K562 (cell line): Measurements from ENCODE around the gene PPP2R2D. TPM values are rescaled to one million over a fixed set of nuclear protein-coding genes. Genes with fewer than 3 reads are reported as not detected.

Source experiments
- ATAC-seq: fragments of 200-7000 bp; cut with Tn5 transposase; 3 replicates; pipeline ENCODE4 v1.9.1; 2020; ENCODE audit warnings: moderate library complexity
- BruUV-seq: library from RNA; stranded (reverse); fragments of 400-500 nt; replicated peaks from 2 replicates; lab custom pipeline; 2021; lab: Mats Ljungman, UMichigan
- CTCF ChIA-PET: fragments of 300-600 bp; formaldehyde crosslinking; extraction: SDS; loops from one replicate; lab custom pipeline; 2021; ENCODE audit warnings: low intra/inter-chr PET ratio; lab: Yijun Ruan, JAX
- POLR2A ChIA-PET: fragments of 300-600, 350-650 bp; sonication (Branson Sonifier 250); formaldehyde crosslinking; extraction: SDS; loops from one replicate; lab custom pipeline; 2021; ENCODE audit warnings: antibody characterized with exemption, inconsistent platforms; lab: Yijun Ruan, JAX
- DNase-seq, 4 experiments: peaks; one replicate each; pipeline versions ENCODE4 v3.0.0 to v3.0.0-alpha.2; 2011 to 2018; ENCODE audit warnings: low spot score in 3 of 4, mixed read lengths in 3 of 4; ENCODE audit errors: extremely low read depth in 1 of 4
- FAIRE-seq: peaks from 2 replicates; lab custom pipeline; 2011; peaks lifted over from hg19 to GRCh38; lab: Jason Lieb, UNC
- H2AFZ ChIP-seq: 2 replicates; pipeline ENCODE4 v1.6.0; 2011; ENCODE audit warnings: low read depth, low read length, control low read depth, inconsistent platforms
- H3K27ac ChIP-seq: fragments of 200-600 bp; 3 replicates; pipeline ENCODE4 v1.8.0; 2011; ENCODE audit warnings: low read depth, mild to moderate bottlenecking, control low read depth, inconsistent platforms, low read length, moderate library complexity, mixed read lengths; ENCODE audit errors: extremely low read depth
- H3K27me3 ChIP-seq, 2 experiments: fragments of 300-600 bp in 1 of 2; 2 replicates in 1 of 2; 3 replicates in 1 of 2; pipeline versions ENCODE4 v1.6.0 to v1.8.0; 2011; ENCODE audit warnings: inconsistent platforms in 2 of 2, low read length in 2 of 2, mild to moderate bottlenecking in 1 of 2, mixed read lengths in 1 of 2, moderate library complexity in 1 of 2; ENCODE audit not compliant: control insufficient read depth in 2 of 2, insufficient read depth in 2 of 2
- H3K36me3 ChIP-seq: fragments of 300-600 bp; 3 replicates; pipeline ENCODE4 v1.8.0; 2011; ENCODE audit warnings: mild to moderate bottlenecking, low read length, inconsistent platforms; ENCODE audit not compliant: control insufficient read depth, insufficient read depth
- H3K4me1 ChIP-seq, 2 experiments: fragments of 200-600 bp in 1 of 2; replicated peaks in 1 of 2; 2 replicates in 1 of 2; 3 replicates in 1 of 2; pipeline versions ENCODE4 v1.5.1 to v1.8.0; 2011; ENCODE audit warnings: inconsistent platforms in 2 of 2, low read length in 2 of 2, mild to moderate bottlenecking in 1 of 2, mixed read lengths in 1 of 2, moderate library complexity in 1 of 2; ENCODE audit not compliant: control insufficient read depth in 2 of 2, insufficient read depth in 2 of 2
- H3K4me2 ChIP-seq: 2 replicates; pipeline ENCODE4 v1.6.1; 2011; ENCODE audit warnings: low read length, control low read depth, inconsistent platforms, mixed read lengths; ENCODE audit not compliant: insufficient read depth
- H3K4me3 ChIP-seq: fragments of 200-600 bp; sonication (generic), shearing (Covaris generic); 2 replicates; pipeline ENCODE4 v1.5.1; 2016; ENCODE audit warnings: control low read depth, inconsistent platforms
- H3K79me2 ChIP-seq: fragments of 200-600 bp; 3 replicates; pipeline ENCODE4 v1.8.0; 2011; ENCODE audit warnings: low read length, inconsistent platforms; ENCODE audit not compliant: control insufficient read depth, insufficient read depth
- H3K9ac ChIP-seq, 2 experiments: 2 replicates each; pipeline versions ENCODE4 v1.6.0 to v1.6.1; 2011; ENCODE audit warnings: low read depth in 2 of 2, low read length in 2 of 2, control low read depth in 1 of 2, inconsistent platforms in 1 of 2, mild to moderate bottlenecking in 1 of 2, mixed read lengths in 1 of 2; ENCODE audit not compliant: insufficient read depth in 1 of 2
- H3K9me1 ChIP-seq: one replicate; pipeline ENCODE4 v1.6.0; 2011; ENCODE audit warnings: inconsistent platforms, mild to moderate bottlenecking, low read length, moderate library complexity; ENCODE audit not compliant: control insufficient read depth, insufficient read depth
- H3K9me3 ChIP-seq: replicated peaks from 2 replicates; pipeline ENCODE4 v1.5.1; 2011; ENCODE audit warnings: low read depth, low read length, inconsistent platforms; ENCODE audit not compliant: control insufficient read depth, insufficient read depth
- H4K20me1 ChIP-seq: replicated peaks from 2 replicates; pipeline ENCODE4 v1.6.1; 2011; ENCODE audit warnings: low read length, inconsistent platforms, mixed read lengths; ENCODE audit not compliant: control insufficient read depth, insufficient read depth
- BRF1 ChIP-seq: IDR thresholded peaks from 3 replicates; pipeline ENCODE4 v1.6.1; 2011; ENCODE audit warnings: borderline replicate concordance, mild to moderate bottlenecking; ENCODE audit not compliant: insufficient read length; ENCODE audit errors: extremely low read depth
- ILF3 ChIP-seq: fragments of 450-650 bp; IDR thresholded peaks from 2 replicates; pipeline ENCODE4 v1.6.1; 2018; ENCODE audit warnings: antibody characterized with exemption, mild to moderate bottlenecking, moderate library complexity, borderline replicate concordance
- NFYB ChIP-seq: IDR thresholded peaks from 2 replicates; pipeline ENCODE4 v1.6.1; 2011; ENCODE audit warnings: mild to moderate bottlenecking, moderate library complexity; ENCODE audit not compliant: insufficient read length; ENCODE audit errors: extremely low read depth
- SREBF2 ChIP-seq: sonication (generic); formaldehyde crosslinking; IDR thresholded peaks from 2 replicates; pipeline ENCODE4 v1.4.0; 2020; ENCODE audit warnings: mild to moderate bottlenecking, missing genetic modification reagents
- TCF7 ChIP-seq: sonication (generic); IDR thresholded peaks from 2 replicates; pipeline ENCODE4 v1.6.1; 2016; ENCODE audit warnings: antibody characterized with exemption, borderline replicate concordance
- ZBTB33 ChIP-seq: sonication (generic); formaldehyde crosslinking; IDR thresholded peaks from 2 replicates; pipeline ENCODE4 v1.8.1; 2023; ENCODE audit warnings: mild to moderate bottlenecking, missing genetic modification reagents
- ZNF184 ChIP-seq: sonication (generic); formaldehyde crosslinking; IDR thresholded peaks from 2 replicates; pipeline ENCODE4 v1.5.0; 2020; ENCODE audit warnings: missing genetic modification reagents
- ZNF561 ChIP-seq: fragments of 450-650 bp; formaldehyde crosslinking; conservative IDR thresholded peaks from 2 replicates; pipeline ENCODE4 v1.4.0; 2020; ENCODE audit warnings: mild to moderate bottlenecking, moderate library complexity
- ZSCAN29 ChIP-seq: fragments of 450-650 bp; IDR thresholded peaks from 2 replicates; pipeline ENCODE4 v1.6.1; 2017
- WGBS: fragments of 100-300 bp; shearing (Covaris generic); methylation state at CpG from one replicate; pipeline ENCODE4 v1.1.6; 2016; ENCODE audit warnings: low coverage, mixed read lengths; ENCODE audit not compliant: insufficient coverage; ENCODE audit errors: missing lambda C conversion rate; 5-methylcytosine and 5-hydroxymethylcytosine counted together
- in situ Hi-C: fragments of 300-500 bp; cut with MboI; formaldehyde crosslinking; loops from 4 replicates; pipeline ENCODE4 v1.15.0; 2018; ENCODE audit warnings: inconsistent platforms, mixed read lengths
- intact Hi-C: fragments of 100-400 bp; cut with micrococcal nuclease; formaldehyde crosslinking; loops from 2 replicates; pipeline ENCODE4 v1.14.2; 2022
- polyA plus RNA-seq, 8 experiments: library from polyadenylated mRNA; depleted of rRNA in 4 of 8; stranded (reverse) in 5 of 8; unstranded in 3 of 8; fragments of >200 nt; fragmentation: Nextera tagmentation in 2 of 8; fragmentation: Illumina TruSeq in 1 of 8; extraction: Ambion mirVana in 2 of 8; extraction: Trizol in 1 of 8; gene quantifications; 2 replicates each; pipeline versions ENCODE4 v1.2.1 to v1.2.3, GENCODE V29; 2011 to 2014; ENCODE audit warnings: inconsistent platforms in 1 of 8, missing spikeins in 1 of 8
- total RNA-seq, 7 experiments: library from RNA; depleted of rRNA in 6 of 7; stranded (reverse); fragments of >200 nt in 6 of 7; fragmentation: Illumina TruSeq in 2 of 7; extraction: Trizol in 2 of 7; gene quantifications; 2 replicates each; pipeline versions ENCODE4 v1.2.1 to v1.2.3, GENCODE V29; 2011 to 2021; ENCODE audit warnings: low replicate concordance in 1 of 7
- TF ChIP-seq, protein P1 (sequence below), 2 experiments: IDR thresholded peaks; 2 replicates each; pipeline ENCODE4 v1.6.1; 2012; ENCODE audit warnings: improper control_type of control experiment in 2 of 2, low read depth in 2 of 2, low read length in 2 of 2, borderline replicate concordance in 1 of 2
- TF ChIP-seq, protein P2 (sequence below): fragments of 250-450 bp; sonication (Bioruptor Pico); IDR thresholded peaks from 2 replicates; pipeline ENCODE4 v1.4.0; 2020

The PPP2R2D gene
- total and polyA plus RNA-seq, 9 of the 15 experiments (the other 6 are each of a cell fraction or from before 2014, with no cell fraction given) = 1.9 to 37.0 (median 26.8) TPM

GRCh38 chr10:131856441-131857094, 44.2 kb upstream of the PPP2R2D start:
- no peak for ATAC-seq
- Histone ChIP-seq H4K20me1 (no peaks in the 10 kb centered on the region), H3K9me3 (no peaks in the 10 kb centered on the region), H3K36me3 (no peaks in the 10 kb centered on the region), H2AFZ (no peak overlapping the region), H3K27ac (no peak overlapping the region), H3K79me2 (no peaks in the 10 kb centered on the region), H3K4me1 (peaks cover 0 to 11% of the 10 kb centered on the region in 2 experiments; a peak in 1 of 5 replicates), H3K27me3 (peaks cover 7 to 68% of the 10 kb centered on the region in 2 experiments; a peak in 4 of 5 replicates), H3K9ac (no peak overlapping the region; a peak in 1 of 4 replicates), H3K9me1 (no peaks in the 10 kb centered on the region), H3K4me3 (no peak overlapping the region), H3K4me2 (no peak overlapping the region)
- intact Hi-C loops = no loop called here
- no peak for FAIRE-seq
- ChIA-PET POLR2A (interaction anchor here (0.6 to 0.7 kb wide), 2 partner anchors 292 to 409 kb away, joined by 4 read pairs; no protein-coding TSS in a partner anchor), CTCF (no interaction called here)
- no TSS peak for BruUV-seq
- in situ Hi-C loops = no loop called here
- DNase-seq = no peak
- WGBS = 0% methylated on average over 5 of the region's 18 CpGs
- TF ChIP-seq ZSCAN29 = no peak
- TF ChIP-seq, protein P1, sequence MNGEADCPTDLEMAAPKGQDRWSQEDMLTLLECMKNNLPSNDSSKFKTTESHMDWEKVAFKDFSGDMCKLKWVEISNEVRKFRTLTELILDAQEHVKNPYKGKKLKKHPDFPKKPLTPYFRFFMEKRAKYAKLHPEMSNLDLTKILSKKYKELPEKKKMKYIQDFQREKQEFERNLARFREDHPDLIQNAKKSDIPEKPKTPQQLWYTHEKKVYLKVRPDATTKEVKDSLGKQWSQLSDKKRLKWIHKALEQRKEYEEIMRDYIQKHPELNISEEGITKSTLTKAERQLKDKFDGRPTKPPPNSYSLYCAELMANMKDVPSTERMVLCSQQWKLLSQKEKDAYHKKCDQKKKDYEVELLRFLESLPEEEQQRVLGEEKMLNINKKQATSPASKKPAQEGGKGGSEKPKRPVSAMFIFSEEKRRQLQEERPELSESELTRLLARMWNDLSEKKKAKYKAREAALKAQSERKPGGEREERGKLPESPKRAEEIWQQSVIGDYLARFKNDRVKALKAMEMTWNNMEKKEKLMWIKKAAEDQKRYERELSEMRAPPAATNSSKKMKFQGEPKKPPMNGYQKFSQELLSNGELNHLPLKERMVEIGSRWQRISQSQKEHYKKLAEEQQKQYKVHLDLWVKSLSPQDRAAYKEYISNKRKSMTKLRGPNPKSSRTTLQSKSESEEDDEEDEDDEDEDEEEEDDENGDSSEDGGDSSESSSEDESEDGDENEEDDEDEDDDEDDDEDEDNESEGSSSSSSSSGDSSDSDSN (IDR thresholded peaks at IDR 0.05; ENCODE audit: borderline replicate concordance in 1 of 2, low read depth in 2 of 2, low read length in 2 of 2) = no peak
- TF ChIP-seq, protein P2, sequence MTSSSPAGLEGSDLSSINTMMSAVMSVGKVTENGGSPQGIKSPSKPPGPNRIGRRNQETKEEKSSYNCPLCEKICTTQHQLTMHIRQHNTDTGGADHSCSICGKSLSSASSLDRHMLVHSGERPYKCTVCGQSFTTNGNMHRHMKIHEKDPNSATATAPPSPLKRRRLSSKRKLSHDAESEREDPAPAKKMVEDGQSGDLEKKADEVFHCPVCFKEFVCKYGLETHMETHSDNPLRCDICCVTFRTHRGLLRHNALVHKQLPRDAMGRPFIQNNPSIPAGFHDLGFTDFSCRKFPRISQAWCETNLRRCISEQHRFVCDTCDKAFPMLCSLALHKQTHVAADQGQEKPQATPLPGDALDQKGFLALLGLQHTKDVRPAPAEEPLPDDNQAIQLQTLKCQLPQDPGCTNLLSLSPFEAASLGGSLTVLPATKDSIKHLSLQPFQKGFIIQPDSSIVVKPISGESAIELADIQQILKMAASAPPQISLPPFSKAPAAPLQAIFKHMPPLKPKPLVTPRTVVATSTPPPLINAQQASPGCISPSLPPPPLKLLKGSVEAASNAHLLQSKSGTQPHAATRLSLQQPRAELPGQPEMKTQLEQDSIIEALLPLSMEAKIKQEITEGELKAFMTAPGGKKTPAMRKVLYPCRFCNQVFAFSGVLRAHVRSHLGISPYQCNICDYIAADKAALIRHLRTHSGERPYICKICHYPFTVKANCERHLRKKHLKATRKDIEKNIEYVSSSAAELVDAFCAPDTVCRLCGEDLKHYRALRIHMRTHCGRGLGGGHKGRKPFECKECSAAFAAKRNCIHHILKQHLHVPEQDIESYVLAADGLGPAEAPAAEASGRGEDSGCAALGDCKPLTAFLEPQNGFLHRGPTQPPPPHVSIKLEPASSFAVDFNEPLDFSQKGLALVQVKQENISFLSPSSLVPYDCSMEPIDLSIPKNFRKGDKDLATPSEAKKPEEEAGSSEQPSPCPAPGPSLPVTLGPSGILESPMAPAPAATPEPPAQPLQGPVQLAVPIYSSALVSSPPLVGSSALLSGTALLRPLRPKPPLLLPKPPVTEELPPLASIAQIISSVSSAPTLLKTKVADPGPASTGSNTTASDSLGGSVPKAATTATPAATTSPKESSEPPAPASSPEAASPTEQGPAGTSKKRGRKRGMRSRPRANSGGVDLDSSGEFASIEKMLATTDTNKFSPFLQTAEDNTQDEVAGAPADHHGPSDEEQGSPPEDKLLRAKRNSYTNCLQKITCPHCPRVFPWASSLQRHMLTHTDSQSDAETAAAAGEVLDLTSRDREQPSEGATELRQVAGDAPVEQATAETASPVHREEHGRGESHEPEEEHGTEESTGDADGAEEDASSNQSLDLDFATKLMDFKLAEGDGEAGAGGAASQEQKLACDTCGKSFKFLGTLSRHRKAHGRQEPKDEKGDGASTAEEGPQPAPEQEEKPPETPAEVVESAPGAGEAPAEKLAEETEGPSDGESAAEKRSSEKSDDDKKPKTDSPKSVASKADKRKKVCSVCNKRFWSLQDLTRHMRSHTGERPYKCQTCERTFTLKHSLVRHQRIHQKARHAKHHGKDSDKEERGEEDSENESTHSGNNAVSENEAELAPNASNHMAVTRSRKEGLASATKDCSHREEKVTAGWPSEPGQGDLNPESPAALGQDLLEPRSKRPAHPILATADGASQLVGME = no peak
- TF ChIP-seq ZNF561 (CRISPR knock-in tag) = no peak
- TF ChIP-seq NFYB = no peak
- TF ChIP-seq BRF1 = no peak
- no peak for TF ChIP-seq ZNF184 (CRISPR knock-in tag)
- no peak for TF ChIP-seq SREBF2 (CRISPR knock-in tag)
- TF ChIP-seq ILF3 = no peak
- TF ChIP-seq TCF7 = no peak
- no peak for TF ChIP-seq ZBTB33 (CRISPR knock-in tag)
